Stimulated activated CD8-positive, alpha-beta memory T cell treated with anti-CD3 and anti-CD28 coated beads, Interleukin-2, amount 100 ng/mL, for 48 hours (primary cell): ENCODE results near the gene ATG16L1.
A peak's percentile ranks its signal among the peaks of the same experiment; 100 is the strongest.

Experiments
- DNase-seq, 2 donors: peaks; one replicate each; pipeline ENCODE4 v3.0.0-alpha.2; 2020; ENCODE audit warnings: low read depth in 2 of 2

The ATG16L1 gene

DNA sequence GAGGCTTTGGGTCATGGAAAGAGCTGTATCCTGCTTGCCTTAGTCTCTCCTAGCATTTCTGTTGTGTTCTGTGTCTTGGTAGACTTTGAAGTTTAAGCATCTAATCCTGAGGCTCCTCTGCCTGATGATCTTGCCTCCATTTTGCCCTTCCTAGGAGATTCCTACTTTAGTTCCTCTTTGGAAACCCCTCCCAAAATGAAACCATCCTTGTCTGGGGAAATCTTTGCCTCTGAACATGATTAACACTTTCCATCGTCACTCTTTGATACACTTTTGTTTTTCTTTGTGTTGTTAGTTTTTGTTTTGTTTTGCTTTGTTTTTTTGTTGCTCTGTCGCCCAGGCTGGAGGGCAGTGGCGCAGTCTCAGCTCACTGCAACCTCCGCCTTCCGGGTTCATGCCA, 9.2 kb downstream of the ATG16L1 start:
- DNase-seq: no peak

DNA sequence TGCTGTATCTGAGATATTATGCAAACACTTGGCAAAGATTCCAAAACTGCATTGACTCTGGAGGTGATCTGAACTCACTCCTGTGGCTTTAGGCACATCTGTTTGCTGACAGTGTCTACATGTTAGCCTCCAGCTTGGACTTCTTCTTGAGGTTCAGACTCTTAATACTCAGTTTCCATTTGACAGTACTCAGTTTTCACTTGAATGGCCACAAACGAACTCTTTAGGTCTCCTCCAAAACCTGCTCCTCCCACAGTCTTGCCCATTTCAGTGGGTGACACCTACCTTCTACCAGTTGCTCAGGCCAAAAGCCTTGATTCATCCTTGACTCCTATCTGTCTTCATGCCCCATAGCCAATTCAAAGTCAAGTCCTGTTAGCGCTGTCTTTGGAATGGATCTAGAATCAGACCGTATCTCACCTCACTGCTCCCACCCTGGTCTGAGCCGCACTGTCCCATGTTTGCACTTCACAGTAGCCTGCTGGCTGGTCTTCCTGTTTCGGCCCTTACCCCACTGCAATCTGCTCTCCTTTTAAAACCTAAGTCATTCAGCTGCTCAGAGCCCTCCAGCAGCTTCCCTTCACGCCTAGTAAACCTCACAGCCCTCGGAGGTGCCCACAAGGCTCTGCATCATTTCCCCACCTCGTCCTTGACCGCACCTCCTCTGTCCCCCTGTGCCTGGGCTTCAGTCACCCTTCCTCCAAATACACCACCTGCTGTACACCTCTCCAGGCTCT, 10.5 kb downstream of the ATG16L1 start:
- DNase-seq: no peak

DNA sequence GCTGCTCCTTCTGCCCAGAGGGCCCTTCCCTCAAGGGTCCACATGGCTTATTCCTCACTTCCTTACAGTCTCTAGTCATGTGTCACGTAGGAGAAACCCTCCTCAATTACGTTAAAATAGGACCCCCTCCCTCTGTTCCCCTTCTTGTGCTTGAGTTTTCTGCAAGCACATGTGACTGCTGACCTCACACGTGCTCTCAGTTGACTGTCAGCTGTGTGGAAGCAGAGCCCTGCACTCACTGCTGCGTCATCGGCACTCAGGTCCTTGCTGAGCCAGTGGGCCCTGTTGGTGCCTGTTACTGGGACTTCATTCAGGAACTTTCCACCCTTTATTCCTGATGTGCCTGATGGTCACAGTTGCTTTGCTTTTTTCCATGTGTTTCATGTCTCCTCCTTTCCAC, 11.1 kb downstream of the ATG16L1 start:
- no peak for DNase-seq

DNA sequence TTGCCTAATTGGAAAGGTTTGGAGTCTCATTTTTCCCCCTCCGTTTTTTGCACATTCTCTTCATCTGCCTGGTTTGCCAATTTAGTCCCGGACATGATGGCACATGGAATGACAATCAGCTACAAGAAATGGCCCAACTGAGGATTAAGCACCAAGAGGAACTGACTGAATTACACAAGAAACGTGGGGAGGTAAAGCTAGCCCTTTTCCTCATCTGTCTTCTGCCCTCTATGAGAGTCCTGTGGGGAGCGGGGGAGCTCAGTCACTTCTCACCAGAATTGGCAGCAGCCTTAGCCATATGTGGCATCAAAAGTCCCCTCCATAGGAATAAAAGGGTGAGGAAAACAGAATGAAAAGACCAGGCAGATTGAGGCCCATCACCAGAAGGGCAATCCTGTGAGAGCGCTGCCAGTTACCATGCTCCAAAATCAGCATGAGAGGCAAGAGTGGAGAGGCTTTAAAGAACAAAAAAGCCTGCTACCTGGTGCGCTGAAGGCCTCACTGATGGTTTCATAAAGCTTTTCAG, 11.6 kb downstream of the ATG16L1 start:
- no peak for DNase-seq

DNA sequence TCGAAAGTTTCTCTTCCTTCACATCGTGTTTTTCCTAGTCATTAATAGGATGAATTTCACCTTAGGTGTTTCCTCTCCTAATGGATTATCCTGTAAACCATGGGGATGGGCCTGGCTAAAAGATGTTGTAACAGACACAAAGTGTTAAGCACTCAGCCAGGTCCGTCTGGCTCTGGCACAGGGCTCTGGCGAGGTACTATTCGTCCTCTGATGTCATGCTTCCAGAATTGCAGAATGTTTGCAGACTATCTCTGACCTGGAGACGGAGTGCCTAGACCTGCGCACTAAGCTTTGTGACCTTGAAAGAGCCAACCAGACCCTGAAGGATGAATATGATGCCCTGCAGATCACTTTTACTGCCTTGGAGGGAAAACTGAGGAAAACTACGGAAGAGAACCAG, 13.2 kb downstream of the ATG16L1 start:
- DNase-seq: no peak

DNA sequence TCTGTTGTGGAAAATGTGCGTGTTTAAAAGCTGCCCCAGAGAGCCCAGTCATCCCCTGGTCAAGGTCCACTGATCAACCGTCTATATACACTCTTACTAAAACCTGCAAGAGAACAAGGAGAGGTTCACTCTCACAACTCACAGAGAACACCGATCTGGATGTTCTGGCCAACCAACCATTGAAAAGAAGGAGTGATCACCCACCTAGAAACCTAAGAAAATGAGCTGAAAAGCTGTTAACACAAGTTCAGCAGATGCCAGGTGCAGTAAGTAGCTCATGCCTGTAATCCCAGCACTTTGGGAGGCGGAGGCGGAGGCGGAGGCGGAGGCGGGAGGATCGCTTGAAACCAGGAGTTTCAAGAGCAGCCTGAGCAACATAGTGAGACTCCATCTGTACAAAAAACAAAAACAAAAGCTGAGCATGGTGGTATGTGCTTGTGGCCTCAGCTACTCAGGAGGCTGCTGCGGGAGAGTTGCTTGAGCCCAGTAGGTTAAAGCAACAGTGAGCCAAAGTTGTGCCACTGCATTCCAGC, 14.5 kb downstream of the ATG16L1 start:
- no peak for DNase-seq

DNA sequence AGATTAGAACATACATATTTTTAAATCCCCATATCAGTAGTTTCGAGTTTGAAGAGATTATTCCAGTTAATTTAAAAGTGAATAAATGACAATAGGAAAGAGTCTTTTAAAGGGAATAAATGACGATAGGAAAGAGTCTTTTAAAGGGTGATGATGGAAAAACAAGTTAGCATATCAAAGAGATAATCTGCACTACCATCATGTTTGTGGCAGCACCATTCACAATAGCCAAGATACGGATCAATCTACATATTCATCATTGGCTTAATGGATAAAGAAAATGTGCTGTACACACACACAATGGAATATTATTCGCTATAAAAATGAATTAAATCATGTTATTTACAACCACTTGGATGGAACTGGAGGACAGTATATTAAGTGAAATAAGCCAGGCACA, 15.0 kb downstream of the ATG16L1 start:
- no peak for DNase-seq

DNA sequence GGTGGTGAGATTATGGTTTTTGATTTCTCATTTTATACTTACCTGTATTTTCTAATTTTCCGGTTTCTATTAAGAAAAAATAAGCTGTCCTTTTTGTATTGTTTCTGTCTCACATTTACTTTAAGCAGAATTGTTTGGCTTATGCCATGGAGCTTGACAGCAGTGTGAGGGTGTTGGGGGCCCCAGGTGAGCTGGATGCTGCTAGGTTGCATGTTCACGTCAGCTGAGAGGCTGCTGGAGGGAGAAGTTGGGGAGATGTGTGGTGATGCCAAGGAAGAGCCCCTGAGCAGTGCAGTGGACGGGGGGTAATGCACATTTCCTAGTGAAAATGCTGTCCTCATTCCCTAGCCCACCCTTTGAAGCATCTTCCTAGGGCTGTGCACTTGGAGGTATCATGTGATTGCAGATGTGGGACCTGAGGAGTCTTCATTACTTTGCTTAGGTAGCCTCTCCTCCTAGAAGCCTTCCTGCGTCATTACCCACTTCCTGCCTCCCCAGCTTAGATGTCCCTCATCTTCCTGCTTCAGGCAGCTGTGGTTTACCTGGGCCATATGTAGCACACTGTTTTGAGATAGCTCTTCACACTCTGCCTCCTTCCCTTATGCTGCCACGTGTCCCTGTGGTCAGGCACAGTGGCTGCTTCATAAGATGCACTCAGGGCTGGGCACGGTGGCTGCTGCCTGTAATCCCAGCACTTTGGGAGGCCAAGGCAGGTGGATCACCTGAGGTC, 16.2 kb downstream of the ATG16L1 start:
- DNase-seq: peak; percentile 50 to 60

DNA sequence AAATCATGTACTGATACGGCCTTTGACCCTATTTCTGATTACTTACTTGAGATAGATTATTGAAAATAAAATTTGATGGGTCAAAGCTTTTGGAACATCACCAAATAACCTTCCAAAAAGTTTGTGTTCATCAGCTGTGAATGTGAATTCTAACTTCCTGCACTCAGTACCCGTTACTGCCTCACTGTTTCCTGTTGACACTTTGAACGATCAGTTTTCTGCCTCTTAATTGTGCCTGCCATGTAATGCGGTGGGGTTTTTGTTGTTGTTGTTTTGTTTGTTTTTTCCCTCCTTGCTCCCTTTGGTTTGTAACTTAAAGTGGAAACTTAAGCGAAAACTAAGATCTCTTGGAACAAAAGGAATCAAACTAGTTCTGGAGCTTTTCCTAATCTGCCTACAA, 18.9 kb downstream of the ATG16L1 start:
- no peak for DNase-seq

DNA sequence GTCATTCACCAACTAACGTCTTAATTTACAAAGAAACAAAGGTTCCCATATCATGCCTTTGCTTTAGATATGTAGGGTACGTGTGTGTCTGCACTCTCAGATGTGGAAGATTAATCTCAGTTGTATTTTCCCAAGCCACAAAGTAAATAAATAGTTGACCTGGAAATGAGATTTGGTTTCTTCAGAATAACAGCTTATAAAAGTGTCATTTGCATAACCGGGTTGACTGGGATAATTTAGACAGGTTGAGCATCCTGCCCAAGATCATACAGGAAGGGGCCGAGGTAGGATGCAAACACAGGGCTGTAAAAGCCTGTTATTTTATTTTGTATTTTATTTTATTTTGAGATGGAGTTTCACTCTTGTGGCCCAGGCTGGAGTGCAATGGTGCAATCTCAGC, 19.5 kb downstream of the ATG16L1 start:
- no peak for DNase-seq

DNA sequence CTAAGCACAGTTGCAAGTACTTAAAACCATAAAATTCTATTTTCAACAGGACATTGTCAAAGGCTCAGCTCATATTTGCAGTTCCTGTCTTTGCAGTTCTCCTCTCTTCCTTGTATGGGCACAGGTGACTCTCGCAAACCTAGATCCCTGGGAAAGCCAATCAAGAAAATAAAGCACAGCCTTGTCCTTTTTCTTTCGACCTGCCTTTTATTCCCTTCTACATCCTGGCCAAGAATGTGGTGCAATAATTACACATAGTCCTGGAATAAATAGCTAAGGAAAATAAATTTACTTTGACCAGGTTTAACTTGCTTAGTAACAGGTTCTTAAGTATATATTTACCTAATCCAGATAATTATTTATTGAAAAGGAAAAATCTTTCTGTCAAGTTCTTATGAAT, 20.2 kb downstream of the ATG16L1 start:
- DNase-seq: no peak

DNA sequence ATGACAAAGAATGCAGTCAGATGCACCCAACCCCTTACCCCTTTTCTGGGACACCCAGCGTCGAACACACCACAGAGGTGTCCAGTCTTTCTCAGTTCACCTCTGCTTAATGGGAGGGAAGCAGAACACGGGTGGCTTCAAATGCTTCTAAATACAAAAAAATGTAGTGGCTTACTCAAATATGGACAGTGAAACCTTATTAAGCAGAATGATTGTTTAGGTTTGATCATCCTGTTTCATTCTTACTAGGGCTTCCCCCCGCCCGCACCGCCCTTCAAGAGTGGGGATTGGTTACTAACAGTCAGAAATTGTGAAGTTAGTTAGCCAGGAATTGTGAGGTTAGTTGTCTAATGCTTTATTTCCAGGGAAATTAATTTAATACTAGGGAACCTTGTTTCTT, 21.6 kb downstream of the ATG16L1 start:
- peak in 1 of 2 donors; percentile 17 for DNase-seq

DNA sequence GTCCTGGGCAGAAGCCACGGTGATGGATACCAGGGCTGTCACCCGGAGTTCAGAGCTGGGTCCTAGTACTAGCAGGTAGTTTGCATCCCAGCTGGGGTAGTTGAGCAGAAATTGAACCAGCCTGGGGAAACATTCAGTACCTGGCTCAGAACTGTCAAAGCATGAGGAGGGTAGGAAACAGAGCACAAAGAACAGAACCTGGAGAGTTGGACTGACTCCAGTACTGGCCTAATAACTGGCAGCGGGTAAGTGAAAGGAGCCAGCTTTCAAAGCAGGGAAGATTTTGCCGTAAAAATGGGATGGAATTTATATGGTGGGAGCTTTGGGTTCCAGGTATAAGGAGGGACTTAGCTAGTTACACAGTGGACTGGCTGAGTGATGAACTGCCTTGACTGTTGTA, 23.8 kb downstream of the ATG16L1 start:
- no peak for DNase-seq

DNA sequence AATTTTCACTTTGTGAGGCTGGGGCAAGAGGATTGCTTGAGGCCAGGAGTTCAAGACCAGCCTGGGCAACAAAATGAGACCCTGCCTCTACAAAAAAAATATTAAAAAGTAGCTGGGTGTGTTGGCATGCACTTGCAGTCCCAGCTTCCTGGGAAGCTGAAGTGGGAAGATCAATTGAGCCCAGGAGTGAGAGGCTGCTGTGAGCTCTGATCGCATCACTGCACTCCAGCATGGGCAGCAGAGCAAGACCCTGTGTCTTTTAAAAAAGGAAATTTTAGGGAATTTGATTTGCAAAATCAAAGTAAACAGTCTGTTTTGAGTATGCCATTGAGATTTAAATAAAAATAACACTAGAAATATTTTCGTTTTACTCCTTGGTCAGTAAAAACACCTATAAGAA, 27.4 kb downstream of the ATG16L1 start:
- no peak for DNase-seq

DNA sequence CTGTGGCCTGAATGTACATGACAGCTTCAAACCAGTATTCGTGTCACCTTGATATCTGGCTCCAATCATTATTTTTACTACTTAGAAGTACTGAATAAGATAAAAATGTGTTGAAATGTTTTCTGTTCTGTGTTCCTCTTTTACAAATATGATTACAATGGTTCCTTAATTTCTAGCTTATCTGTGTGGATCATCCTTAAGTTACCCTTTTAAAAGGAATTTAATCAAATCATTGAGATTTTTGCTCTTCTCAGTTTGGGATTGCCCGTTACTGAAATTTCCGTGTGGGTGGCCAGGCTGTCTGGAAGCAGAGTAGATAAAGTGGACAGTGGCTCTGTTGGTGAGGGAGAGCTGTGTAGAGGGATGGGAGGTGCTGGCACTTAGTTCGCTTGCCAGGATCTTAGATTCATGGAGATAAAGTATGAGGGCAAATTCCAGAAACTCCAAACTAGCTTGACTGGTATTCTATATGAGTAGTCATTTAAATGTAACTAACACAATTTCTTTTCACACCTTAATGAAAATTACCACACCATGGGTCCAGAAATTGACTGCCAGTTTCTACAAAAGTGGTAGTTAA, 28.7 kb downstream of the ATG16L1 start:
- no peak for DNase-seq

DNA sequence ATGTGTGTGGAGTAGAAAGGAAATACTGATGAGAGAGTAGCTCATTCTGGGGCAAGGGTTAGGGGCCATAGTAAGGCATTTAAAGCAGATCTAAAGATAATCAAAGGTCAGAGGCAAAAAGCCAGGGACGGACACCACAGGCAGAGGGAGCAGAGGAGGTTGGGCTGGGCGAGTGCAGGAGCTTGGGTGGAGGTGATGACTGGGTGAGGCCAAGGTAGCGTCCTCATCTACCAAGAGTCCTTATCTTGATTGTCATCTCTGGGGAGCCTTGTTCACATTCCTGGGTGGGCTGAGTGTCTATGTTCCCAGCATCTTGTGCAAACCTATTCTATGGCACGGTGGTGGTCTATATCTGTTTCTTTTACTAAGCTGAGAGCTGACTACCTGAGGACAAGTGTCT, 30.1 kb downstream of the ATG16L1 start:
- DNase-seq: no peak

DNA sequence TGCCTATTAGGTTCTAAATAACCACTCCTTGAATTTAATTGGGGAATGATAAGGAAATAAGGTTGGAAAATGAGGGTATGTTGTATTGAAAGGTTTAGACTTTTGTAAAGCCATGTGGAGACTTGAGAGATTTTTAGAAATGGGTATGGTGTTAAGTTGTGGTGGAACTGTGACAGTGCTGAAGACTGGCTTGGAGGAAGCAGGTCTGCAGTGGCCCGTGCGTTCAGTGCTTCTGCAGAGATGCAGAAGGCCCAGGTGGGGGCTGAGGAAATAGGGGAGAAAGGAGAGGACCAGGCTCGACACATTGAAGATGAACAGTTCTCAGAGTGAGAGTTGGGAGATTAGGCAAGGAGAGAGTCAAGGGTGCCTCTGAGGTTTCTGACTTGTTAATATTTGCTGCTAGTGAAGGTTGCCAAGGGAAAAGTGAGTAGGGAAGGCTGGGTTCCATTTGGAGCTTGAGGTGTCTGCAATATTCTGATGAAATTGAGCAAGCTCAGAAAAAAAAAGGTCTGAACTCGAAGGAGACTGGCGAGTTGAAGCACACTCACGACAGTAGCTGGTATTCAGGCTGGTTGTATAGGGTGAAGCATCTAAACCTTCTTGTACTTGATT, 30.6 kb downstream of the ATG16L1 start:
- no peak for DNase-seq

DNA sequence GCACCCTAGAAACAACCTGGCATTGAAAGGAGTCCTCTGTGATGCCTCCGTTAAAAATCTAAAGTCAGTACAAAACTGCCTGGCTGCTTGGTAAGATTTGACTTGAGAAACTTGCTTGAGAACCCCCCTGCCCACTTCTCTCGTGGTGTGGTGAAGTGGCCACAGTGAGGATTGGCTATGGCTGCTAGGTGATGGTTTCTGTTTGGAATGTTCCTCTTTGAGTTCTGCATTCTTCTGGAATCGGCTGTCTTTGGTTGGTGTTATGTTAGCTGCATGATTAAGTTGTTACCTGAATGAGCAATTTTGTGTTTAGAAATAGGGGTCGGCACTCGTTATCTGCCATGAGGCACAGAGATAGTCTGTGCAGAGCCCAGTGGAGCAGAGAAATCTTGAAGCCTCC, 34.4 kb downstream of the ATG16L1 start:
- no peak for DNase-seq

DNA sequence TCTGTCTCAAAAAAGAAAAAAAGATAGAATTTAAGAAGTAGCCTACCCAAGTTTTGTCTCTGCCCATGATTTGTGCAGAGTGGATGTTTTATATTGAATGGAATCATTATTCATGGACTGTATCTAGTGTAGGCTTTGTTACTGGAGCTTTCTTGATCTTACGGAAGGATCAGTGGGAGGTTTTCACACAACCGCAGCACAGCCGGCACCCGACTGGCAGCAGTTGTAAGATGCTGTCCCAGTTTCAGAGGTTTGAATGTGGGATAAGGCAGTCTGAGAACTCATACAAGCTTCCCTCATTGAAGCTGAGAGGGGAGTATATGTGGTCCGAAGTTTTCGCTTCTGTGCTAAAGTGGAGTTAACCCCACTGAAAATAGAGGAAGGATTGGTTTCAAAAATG, 36.4 kb downstream of the ATG16L1 start:
- no peak for DNase-seq

DNA sequence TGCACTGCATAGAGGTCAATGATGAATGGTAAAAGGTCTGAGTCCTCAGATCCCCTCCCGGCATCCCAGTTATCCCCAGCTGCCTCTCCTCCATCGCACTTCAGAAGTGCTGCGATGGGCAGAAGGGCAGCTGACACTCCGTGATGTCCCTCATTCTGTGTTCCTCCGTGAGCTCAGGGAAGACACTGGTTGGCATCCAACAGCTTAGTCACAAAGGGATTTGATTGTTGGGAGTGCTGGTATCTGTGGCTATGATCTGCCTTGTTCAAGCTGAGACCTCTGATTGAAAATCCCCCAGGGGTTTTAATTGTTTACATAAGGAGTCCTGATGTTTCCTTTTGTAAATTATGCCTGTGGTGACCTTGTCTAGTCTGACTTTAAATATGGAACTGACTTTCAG, 37.2 kb downstream of the ATG16L1 start:
- DNase-seq: no peak

DNA sequence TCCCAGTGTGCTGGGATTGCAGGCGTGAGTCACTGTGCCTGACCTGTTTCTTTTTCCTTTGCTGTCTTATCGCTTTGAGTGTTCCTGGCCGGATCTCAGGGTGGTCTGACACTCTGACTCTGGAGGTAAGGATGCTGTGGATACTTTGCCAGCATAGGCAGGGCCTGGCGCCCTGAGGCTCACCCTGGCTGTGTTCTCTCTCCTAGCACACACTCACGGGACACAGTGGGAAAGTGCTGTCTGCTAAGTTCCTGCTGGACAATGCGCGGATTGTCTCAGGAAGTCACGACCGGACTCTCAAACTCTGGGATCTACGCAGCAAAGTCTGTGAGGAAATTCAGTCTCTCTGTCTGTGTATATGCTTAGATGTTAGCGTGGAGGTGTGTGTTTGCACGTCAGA, 38.2 kb downstream of the ATG16L1 start:
- no peak for DNase-seq
